Measurements from ENCODE around the gene UBXN7.

The UBXN7 gene

DNA sequence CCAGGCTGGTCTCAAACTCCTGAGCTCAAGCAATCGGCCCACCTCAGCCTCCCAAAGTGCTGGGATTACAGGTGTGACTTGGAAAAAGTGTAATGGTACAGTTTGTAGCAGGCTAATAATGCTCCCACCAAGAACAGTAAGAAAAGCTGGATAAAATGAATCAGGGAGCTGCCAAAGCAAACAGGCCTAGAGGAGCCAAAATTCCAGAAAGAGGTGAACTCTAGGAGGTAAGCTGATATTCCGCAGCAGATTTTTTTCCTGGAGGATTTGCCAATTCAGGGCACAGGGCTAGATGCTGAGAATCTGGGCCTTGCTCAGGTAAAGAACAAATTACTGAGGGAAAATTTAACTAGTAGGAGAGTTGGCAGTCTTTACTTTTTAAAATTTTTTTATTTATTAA, 133.7 kb downstream of the UBXN7 start:
- no peak overlapping the region for H3K4me3 ChIP-seq (ENCODE audit: low read depth, low read length)
- TF ChIP-seq MYC (IDR thresholded peaks at IDR 0.05; ENCODE audit: low read depth, low read length) = no peak
- TF ChIP-seq, protein P1, sequence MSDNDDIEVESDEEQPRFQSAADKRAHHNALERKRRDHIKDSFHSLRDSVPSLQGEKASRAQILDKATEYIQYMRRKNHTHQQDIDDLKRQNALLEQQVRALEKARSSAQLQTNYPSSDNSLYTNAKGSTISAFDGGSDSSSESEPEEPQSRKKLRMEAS (IDR thresholded peaks at IDR 0.05; ENCODE audit: low read depth, low read length) = no peak
- TF ChIP-seq POLR2A (IDR thresholded peaks at IDR 0.05; ENCODE audit: extremely low read depth, insufficient read length) = no peak
- TF ChIP-seq, protein P2, sequence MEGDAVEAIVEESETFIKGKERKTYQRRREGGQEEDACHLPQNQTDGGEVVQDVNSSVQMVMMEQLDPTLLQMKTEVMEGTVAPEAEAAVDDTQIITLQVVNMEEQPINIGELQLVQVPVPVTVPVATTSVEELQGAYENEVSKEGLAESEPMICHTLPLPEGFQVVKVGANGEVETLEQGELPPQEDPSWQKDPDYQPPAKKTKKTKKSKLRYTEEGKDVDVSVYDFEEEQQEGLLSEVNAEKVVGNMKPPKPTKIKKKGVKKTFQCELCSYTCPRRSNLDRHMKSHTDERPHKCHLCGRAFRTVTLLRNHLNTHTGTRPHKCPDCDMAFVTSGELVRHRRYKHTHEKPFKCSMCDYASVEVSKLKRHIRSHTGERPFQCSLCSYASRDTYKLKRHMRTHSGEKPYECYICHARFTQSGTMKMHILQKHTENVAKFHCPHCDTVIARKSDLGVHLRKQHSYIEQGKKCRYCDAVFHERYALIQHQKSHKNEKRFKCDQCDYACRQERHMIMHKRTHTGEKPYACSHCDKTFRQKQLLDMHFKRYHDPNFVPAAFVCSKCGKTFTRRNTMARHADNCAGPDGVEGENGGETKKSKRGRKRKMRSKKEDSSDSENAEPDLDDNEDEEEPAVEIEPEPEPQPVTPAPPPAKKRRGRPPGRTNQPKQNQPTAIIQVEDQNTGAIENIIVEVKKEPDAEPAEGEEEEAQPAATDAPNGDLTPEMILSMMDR (IDR thresholded peaks at IDR 0.05; ENCODE audit: low read depth, low read length) = no peak
- DNase-seq (ENCODE audit: low read depth) = no peak
